Mucosa of rectum (tissue), 2 donors: Measurements from ENCODE around the gene COBL.

Experiments
- H3K27ac ChIP-seq, 2 donors: one replicate each; pipeline ENCODE4 v1.7.0; 2013; ENCODE audit warnings: inconsistent platforms in 2 of 2, low read depth in 2 of 2, low read length in 2 of 2
- H3K27me3 ChIP-seq, 2 donors: one replicate each; pipeline ENCODE4 v1.7.0; 2013; ENCODE audit warnings: low read length in 2 of 2; ENCODE audit not compliant: control insufficient read depth in 2 of 2, insufficient read depth in 2 of 2
- H3K36me3 ChIP-seq, 2 donors: one replicate each; pipeline ENCODE4 v1.7.0; 2013; ENCODE audit warnings: low read length in 2 of 2; ENCODE audit not compliant: control insufficient read depth in 2 of 2, insufficient read depth in 2 of 2
- H3K4me1 ChIP-seq, 2 donors: one replicate each; pipeline ENCODE4 v1.7.0; 2013; ENCODE audit warnings: low read length in 2 of 2, mild to moderate bottlenecking in 1 of 2; ENCODE audit not compliant: control insufficient read depth in 2 of 2, insufficient read depth in 2 of 2
- H3K4me3 ChIP-seq, 2 donors: one replicate each; pipeline ENCODE4 v1.7.0; 2013; ENCODE audit warnings: low read length in 2 of 2
- H3K9ac ChIP-seq, 2 donors: one replicate each; pipeline ENCODE4 v1.7.0; 2013; ENCODE audit warnings: low read length in 2 of 2, low read depth in 1 of 2, mild to moderate bottlenecking in 1 of 2
- H3K9me3 ChIP-seq, 2 donors: one replicate each; pipeline ENCODE4 v1.7.0; 2013; ENCODE audit warnings: low read length in 2 of 2; ENCODE audit not compliant: control insufficient read depth in 2 of 2
- donor health status: healthy.
- donor health status: Normal muscosa, but diverticular disease.

COBL gene

GRCh38 chr7:51045319-51046102, 271.1 kb downstream of the COBL start:
- H3K4me3 ChIP-seq, result no peak overlapping the region
- H3K27ac ChIP-seq, result no peak overlapping the region
- H3K4me1 ChIP-seq, result no peaks in the 10 kb centered on the region
- H3K27me3 ChIP-seq, result no peaks in the 10 kb centered on the region
- no peaks in the 10 kb centered on the region for H3K9me3 ChIP-seq
- H3K36me3 ChIP-seq, result peaks cover 0 to 4% of the 10 kb centered on the region in 2 donors
- H3K9ac ChIP-seq, result no peak overlapping the region

DNA sequence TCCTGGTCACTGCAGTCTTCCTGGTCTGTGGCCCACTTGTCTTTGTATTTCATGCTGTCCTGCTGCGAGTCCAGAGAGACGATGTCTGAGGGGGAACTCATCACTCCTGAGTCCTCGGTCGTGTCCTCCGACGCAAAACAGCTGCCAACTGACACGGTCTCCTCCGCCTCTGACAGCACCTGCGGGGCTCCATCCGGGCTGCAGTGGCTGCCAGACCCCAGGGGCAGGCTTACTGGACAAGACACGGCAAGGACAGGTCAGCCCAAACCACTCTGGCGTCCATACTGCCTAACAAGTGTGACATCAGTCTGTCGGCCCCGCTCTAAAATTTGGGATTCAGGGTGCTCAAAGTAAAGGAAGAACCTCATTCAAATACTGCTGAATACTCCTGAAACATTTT, 273.1 kb downstream of the COBL start:
- no peaks in the 10 kb centered on the region for H3K4me1 ChIP-seq
- H3K4me3 ChIP-seq, result no peak overlapping the region
- H3K9ac ChIP-seq, result no peak overlapping the region
- H3K27ac ChIP-seq, result no peak overlapping the region
- H3K36me3 ChIP-seq, result peaks cover 0 to 5% of the 10 kb centered on the region in 2 donors
- H3K27me3 ChIP-seq, result no peaks in the 10 kb centered on the region
- H3K9me3 ChIP-seq, result no peaks in the 10 kb centered on the region

GRCh38 chr7:51040787-51041186, 275.8 kb downstream of the COBL start:
- H3K36me3 ChIP-seq, result peaks cover 0 to 5% of the 10 kb centered on the region in 2 donors
- H3K27ac ChIP-seq, result no peak overlapping the region
- H3K4me3 ChIP-seq, result no peak overlapping the region
- no peaks in the 10 kb centered on the region for H3K27me3 ChIP-seq
- no peaks in the 10 kb centered on the region for H3K9me3 ChIP-seq
- H3K4me1 ChIP-seq, result no peaks in the 10 kb centered on the region
- H3K9ac ChIP-seq, result no peak overlapping the region

DNA sequence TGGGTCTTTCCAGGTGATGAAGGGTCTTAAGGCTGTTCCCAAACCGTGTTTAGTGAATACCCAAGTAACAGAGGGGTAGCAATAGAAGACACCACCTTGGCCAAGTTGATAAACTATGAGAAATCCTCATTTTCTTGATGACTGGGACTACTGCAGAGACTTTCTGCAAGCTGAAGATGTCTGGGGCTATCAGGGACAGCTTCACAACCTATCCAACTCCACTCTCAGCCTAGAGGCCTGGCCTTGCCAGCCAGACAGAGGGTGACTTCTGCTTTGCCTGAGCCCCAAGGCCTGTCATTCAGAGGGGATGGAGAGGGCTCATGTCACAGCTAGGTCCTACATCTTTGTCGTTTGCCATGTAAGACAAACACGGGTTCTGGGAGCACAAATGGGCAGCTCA, 278.0 kb downstream of the COBL start:
- H3K9ac ChIP-seq, result no peak overlapping the region
- no peak overlapping the region for H3K27ac ChIP-seq
- no peaks in the 10 kb centered on the region for H3K9me3 ChIP-seq
- H3K4me1 ChIP-seq, result peaks cover 0 to 3% of the 10 kb centered on the region in 2 donors
- H3K36me3 ChIP-seq, result peaks cover 0 to 5% of the 10 kb centered on the region in 2 donors
- no peaks in the 10 kb centered on the region for H3K27me3 ChIP-seq
- no peak overlapping the region for H3K4me3 ChIP-seq

DNA sequence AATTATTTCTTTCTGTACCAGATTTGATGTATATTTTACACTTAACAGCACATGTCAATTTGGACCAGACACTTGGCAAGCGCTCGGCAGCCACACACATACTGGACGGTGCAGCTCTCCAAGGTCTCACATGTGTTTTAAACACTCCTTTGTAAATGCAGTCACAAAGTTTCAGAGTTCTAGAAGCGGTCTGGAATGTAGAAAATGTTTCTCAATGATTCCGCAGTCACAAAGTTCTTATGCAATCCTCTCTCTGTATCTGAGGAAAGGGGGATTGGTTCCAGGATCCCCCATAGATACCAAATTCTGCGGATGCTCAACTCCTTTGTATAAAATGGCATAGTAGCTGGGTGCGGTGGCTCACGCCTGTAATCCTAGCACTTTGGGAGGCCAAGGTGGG, 280.9 kb downstream of the COBL start:
- H3K4me1 ChIP-seq, result peaks cover 0 to 3% of the 10 kb centered on the region in 2 donors

GRCh38 chr7:51034521-51035264, 281.9 kb downstream of the COBL start:
- H3K27ac ChIP-seq, result no peak overlapping the region
- no peak overlapping the region for H3K9ac ChIP-seq
- no peaks in the 10 kb centered on the region for H3K9me3 ChIP-seq
- H3K36me3 ChIP-seq, result peaks cover 0 to 5% of the 10 kb centered on the region in 2 donors
- peak overlapping the region in 1 of 2 donors; percentile 14 for H3K4me3 ChIP-seq
- H3K27me3 ChIP-seq, result no peaks in the 10 kb centered on the region
- peaks cover 0 to 3% of the 10 kb centered on the region in 2 donors for H3K4me1 ChIP-seq

More for the DNA sequence above, 280.9 kb downstream of the COBL start:
- Histone ChIP-seq H3K9me3 (no peaks in the 10 kb centered on the region), H3K27ac (no peak overlapping the region), H3K4me3 (no peak overlapping the region), H3K27me3 (no peaks in the 10 kb centered on the region), H3K36me3 (peaks cover 2 to 5% of the 10 kb centered on the region in 2 donors), H3K9ac (no peak overlapping the region)

- Histone ChIP-seq H3K4me1 (peaks cover 0 to 3% of the 10 kb centered on the region in 2 donors), H3K4me3 (no peak overlapping the region), H3K9me3 (no peaks in the 10 kb centered on the region), H3K27ac (no peak overlapping the region), H3K36me3 (peaks cover 2 to 10% of the 10 kb centered on the region in 2 donors), H3K9ac (no peak overlapping the region), H3K27me3 (no peaks in the 10 kb centered on the region)
Observed at GRCh38 chr7:51033727-51034520, 282.7 kb downstream of the COBL start.

DNA sequence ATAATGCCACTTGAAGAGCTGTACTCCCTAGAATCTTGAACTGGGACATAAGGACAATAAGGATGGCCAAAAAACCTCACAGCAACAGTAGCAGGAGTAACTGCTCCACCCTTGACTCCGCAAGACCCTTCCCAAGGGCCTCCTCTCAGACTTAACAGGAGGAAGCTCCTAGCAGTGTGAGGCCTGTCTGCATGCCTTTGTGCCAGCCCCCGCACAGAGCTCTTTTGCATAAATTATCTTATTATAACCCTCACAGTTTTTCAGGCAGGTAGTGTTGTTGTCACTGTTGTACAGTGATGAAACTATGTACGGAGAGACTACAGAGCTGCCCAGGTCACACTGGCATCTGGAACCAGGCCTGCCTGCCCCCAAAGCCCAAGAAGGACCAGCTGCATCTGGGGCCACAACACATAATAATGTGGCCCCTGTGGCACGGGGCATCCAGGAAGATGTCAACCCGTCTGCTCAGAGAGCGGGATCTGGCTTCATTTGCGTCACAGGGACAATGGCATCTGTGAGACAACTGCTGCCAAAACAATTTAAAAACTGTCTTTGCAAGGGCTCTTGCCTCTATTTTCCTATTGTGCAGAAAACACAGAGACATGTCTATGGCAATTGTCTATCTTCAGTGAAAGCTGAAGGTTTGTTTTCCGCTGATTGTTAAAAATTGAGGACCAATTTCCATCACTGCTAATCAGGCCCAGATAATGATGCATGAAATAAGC, 284.7 kb downstream of the COBL start:
- Histone ChIP-seq H3K4me3 (no peak overlapping the region), H3K27me3 (no peaks in the 10 kb centered on the region), H3K9me3 (no peaks in the 10 kb centered on the region), H3K36me3 (peaks cover 10 to 14% of the 10 kb centered on the region in 2 donors), H3K27ac (no peak overlapping the region), H3K9ac (no peak overlapping the region), H3K4me1 (peaks cover 0 to 3% of the 10 kb centered on the region in 2 donors)

DNA sequence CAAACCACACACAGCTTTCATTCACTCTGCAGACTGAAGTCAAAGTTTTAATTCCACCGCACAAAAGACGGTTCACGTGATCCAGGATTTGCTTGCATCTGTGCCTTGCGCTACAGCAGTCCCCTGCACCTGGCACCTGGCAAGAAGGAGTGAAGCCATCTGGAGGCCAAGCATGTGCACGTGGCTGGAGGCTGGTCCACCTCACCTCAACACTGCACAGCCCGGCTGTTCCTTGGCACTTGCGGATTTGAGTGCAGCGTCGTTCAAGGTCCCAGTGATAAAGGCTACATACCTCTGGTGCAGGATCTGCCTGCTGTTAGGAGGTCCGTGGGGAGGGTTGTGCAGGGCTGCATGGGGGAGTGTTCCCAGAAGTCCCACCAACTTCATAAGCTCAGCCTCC, 285.4 kb downstream of the COBL start:
- Histone ChIP-seq H3K9ac (no peak overlapping the region), H3K27me3 (no peaks in the 10 kb centered on the region), H3K4me3 (no peak overlapping the region), H3K9me3 (no peaks in the 10 kb centered on the region), H3K27ac (no peak overlapping the region), H3K36me3 (peaks cover 10 to 14% of the 10 kb centered on the region in 2 donors), H3K4me1 (peaks cover 0 to 3% of the 10 kb centered on the region in 2 donors)
